HG03521 (cell line): ENCODE results near the gene OPRM1.

Source experiments
- ATAC-seq: cut with Tn5 transposase; IDR thresholded peaks from one replicate; pipeline ENCODE4 v1.9.1; 2021; ENCODE audit warnings: mild to moderate bottlenecking, moderate library complexity; ENCODE audit not compliant: unreplicated experiment

The OPRM1 gene

DNA sequence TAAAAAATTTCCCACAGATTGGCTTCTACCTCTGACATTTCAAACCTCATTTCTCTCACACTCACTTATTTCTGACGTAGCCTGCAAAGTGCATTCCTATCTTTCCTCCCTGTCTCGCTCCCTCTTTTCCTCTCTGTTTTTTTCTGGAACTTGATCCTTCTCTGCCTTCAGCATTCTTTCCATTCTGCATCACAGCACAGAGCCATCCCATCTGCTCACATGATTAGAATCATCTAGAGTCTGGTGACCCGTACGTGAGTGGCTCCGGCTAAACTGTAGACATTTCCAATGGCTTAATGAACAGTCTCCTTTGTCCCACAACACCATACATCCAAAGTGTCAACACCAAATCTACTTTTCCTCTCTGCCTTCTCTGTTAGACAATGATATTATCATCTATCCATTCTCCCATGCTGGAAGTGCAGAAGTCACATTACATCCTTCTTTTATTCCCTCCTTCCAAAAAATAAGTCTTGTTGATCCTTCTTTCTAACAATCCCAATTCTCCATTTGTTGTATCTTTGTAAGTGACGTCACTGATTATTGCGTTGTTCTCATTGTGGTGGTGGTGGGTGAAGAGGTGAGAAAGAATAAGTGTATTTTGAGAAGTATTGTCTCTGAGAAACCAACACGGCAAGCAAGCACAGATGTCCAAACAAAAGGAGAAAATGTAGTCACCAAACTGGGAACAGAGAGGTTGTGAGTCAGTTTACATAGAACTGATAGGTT, 41.6 kb downstream of the OPRM1 start:
- no peak for ATAC-seq

DNA sequence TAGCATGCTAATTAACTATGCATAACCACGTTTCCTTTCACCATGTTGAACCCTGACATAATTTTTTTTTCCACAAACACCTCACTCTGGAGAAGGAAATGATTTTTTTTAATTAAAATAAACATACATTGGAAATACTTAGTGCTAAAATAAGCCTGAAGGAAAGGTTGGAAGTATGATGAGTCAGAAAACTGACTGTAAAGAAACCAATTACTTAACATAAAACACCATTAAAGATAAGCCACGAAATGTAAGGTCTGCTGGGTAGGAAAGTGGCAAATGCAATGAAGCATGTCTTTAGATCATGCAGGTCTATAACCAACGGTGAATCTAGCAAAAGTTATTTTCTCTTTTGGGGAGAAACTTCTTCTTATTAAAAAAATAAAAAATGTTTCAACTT, 47.5 kb downstream of the OPRM1 start:
- no peak for ATAC-seq

GRCh38 chr6:154092326-154092962, 53.4 kb downstream of the OPRM1 start:
- ATAC-seq = no peak

DNA sequence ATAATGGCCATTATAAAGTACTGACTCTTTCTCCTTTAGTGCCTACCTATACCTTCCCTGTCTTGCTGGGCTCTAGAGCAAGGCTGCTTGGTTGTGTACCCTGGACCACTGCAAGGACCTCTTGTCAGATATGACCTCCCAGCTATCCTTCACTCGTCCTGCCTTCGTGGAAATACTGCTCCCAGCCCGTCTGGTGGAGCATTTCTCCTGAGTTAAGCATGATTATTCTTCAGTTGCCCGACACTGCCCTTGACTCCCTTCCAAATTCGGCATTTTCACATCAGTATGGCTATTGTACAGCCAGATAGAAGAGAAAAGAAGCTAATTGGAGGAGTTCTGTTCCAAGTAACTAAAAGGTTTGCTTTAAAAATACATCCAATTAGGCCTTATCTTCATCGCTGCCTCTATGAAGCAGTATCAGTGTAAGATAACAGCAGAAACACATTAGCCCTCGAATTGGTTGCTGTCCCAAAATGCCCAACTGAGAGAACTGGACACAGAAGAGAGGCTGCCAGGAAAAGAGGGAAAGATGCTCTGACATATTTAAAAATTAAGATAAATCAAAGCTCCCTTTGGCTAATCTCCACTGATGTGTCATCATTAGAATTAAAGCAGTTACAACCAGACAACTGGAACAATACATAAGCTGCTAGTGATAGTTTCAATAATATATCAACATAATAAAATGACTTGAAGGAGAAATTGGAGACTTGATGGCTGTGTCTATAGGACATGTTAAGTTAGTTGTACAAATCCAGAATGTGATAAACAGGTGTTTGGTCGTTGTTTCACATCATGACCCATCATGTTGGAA, 54.4 kb downstream of the OPRM1 start:
- no peak for ATAC-seq

DNA sequence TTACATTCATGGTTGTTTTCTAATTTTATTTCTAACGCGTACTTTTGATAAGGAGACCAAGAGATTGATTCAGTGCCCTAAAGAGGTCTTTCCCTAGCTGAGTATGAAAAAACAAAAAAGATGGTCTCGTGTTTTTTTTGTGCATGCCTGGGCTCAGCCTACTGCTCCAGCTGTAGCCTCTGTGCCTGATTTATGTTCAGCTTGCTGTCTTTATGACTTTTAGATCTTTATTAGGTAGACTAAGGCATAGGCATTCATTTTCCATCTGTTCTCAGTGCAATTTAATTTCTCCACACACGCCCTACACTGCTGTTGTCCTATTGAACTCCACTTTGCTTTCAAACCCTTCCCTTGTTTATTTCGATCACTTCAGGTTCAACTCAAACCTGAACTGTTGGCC, 56.5 kb downstream of the OPRM1 start:
- no peak for ATAC-seq

DNA sequence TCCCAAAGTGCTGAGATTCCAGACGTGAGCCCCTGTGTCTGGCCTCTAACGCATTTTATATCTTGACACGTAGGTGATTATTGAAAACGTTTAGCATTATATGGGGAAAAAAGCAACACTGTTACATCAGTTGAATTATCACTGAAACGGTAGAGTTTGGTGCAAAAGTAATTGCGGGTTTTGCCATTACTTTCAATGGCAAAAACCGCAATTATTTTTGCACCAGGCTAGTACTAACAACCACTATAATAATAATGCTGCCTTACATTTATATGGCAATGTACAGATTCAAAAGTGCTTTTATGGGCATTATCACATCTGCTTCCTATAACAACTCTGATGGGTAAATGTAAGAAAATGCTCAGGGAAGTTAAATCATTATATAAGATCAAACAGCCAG, 57.3 kb downstream of the OPRM1 start:
- no peak for ATAC-seq

GRCh38 chr6:154096834-154097233, 57.8 kb downstream of the OPRM1 start:
- no peak for ATAC-seq

DNA sequence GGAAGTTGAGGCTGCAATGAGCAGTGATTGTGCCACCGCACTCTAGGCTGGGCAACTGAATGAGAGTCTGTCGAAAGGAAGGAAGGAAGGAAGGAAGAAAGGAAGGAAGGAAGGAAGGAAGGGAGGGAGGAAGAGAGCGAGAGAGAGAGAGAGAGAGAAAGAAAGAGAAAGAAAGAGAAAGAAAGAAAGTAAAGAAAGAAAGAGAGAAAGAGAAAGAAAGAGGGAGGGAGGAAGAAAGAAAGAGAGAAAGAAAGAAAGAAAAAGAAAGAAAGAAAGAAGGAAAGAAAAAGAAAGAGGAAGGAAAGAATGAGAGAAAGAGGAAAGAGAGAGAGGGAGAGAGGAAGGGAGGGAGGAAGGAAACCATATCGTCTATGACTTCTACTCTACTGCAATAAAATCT, 60.2 kb downstream of the OPRM1 start:
- ATAC-seq = no peak

DNA sequence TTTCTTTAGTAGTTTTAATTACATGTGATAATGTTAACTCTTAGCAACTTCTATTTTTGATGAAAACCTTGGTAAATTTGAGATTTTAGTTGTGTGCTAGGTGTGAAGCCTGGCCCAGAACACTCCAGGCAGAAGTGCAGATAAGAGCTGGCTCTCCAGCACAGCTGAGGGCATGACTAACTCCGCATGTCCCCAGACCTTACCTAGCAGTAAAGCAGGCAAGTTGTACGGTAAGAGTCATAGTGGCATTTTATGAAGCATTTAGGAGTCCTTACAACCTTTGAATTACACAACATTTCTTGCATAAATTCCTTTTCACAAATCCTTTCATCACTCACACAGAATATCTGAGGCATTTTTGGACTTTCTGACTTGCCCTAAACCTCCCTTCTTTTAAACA, 67.2 kb downstream of the OPRM1 start:
- ATAC-seq = no peak

GRCh38 chr6:154111025-154111424, 72.0 kb downstream of the OPRM1 start:
- no peak for ATAC-seq

- no peak for ATAC-seq
These were observed 73.3 kb downstream of the OPRM1 start for GRCh38 chr6:154112181-154112809.

GRCh38 chr6:154113392-154113791, 74.4 kb downstream of the OPRM1 start:
- ATAC-seq = no peak

GRCh38 chr6:154117485-154117884, 78.4 kb downstream of the OPRM1 start:
- no peak for ATAC-seq

DNA sequence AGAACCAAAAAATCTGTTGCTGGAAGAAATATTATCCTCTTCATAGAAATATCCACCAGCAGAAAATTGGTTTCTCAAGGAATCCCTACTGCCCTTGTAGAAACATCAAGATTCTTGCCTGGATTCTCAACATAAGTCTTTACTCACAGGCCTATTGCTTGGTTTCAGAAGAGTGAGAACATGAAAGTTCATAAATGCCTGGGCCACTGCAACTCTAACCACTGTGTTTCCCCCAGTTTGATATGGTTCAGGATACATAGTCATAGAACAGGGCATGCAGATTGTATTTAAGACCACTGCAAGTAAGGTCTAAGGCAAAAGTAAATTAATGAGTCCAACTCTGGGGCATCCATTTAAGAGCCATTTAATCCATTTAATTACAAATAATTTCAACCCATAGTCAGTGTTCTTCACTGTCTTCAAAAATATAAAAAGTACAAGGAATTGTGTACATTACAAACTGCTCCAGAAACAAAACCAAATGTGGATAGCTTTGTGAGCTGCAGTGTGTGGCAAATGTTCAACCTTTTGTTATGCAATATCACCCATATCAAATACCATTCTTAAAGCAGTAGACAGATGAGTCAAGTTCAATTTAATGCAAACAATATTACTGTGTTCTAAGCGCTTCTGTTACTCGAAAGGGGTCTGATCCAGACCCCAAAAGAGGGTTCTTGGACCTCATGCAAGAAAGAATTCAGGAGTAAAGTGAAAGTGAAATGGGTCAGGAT, 83.3 kb downstream of the OPRM1 start:
- ATAC-seq = no peak

DNA sequence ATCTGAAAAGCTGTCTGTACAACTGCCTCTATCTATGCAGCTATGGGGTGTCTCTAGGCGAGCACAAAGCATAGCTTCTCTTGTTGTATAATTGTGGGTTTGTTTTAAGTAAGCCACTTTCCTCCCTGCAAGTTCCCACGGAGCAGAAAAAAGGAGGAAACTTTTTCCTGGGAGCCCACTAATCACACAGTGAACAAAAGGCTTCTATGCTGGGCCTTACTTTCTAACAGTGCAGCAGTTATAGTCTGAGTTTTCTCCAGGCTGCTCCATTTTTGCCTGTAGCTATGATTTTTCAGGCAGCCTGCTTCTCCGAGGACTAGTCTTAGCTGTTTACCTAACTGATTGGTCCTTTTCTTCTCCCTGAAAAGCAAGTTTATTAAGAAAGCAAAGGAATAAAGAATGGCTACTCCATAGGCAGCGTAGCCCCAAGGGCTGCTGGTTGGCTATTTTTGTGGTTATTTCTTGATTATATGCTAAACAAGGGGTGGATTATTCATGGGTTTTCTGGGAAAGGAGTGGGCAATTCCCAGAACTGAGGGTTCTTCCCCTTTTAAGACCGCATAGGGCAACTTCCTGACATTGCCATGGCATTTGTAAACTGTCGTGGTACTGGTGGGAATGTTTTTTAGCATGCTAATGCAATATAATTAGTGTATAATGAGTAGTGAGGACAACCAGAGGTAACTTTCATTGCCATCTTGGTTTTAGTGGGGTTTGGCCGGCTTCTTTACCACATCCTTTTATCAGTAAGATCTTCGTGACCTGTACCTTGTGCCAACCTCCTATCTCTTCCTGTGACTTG, 84.3 kb downstream of the OPRM1 start:
- ATAC-seq = no peak

DNA sequence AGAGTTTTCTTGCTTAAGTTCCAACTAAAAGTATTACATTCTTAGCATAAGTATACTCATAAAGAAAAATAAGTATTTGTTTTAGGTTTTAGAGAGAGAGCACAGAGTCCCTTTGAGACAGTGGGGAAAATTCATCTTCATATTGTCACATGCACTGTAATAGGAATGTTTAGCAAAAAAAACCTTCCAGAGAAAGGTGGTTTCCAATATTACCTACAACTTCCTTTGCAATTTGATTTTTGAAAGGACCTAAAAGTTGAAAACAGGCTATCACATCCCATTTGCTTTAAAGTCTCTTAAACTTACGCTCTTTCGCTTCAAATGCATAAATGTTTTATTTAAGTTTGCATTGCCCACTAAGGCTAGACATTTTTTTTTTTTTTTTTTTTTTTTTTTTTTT, 86.4 kb downstream of the OPRM1 start:
- no peak for ATAC-seq

DNA sequence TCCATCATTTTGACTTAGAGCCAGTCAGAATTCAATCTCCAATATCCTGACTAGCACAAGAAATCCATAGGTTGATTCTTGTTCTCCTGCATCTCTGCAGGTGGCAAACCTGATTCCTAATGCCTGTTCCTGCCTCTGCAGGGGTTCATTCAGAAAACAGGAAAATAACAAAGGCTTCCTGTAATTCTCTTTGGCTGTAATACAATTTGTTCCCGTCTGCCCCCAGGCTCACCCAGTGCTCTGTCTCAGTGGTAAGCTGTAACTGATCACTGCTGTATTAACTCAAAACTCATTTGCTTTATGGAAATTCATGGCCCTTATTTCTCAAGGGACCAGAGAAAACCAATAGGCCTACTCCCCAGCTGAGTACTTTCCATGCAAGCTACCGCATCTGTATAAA, 88.6 kb downstream of the OPRM1 start:
- no peak for ATAC-seq

GRCh38 chr6:154134471-154135147, 95.6 kb downstream of the OPRM1 start:
- ATAC-seq = no peak

DNA sequence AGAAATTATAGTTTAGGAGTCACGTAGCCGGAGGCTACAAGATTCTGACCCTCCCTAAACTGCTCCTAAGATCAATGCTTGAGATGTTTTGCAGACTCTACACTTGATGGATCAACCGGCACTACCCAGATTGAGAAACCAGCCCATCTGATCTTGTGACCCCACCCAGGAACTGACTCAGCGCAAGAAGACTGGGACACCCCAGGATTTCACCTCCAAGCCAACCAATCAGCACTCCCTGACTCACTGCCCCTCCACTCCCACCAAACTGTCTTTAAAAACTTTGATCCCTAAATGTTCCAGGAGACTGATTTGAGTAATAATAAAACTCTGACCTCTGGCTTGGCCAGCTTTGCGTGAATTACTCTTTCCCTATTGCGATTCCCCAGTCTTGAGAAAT, 99.8 kb downstream of the OPRM1 start:
- no peak for ATAC-seq
